Smooth muscle cell (in vitro differentiated cells): ENCODE results near the gene ERMP1. TPM values are rescaled to one million over a fixed set of nuclear protein-coding genes. Genes with fewer than 3 reads are reported as not detected.
A peak's percentile ranks its signal among the peaks of the same experiment; 100 is the strongest.

Source experiments
- DNase-seq: peaks from one replicate; lab custom pipeline; 2025; ENCODE audit not compliant: unreplicated experiment; lab: John Stamatoyannopoulos, UW
- H2AFZ ChIP-seq: fragments of 200-600 bp; sonication (generic); 2 replicates; pipeline ENCODE4 v1.6.0; 2016; ENCODE audit warnings: antibody characterized with exemption, low read depth, mild to moderate bottlenecking
- H3F3A ChIP-seq: fragments of 200-600 bp; sonication (generic); 2 replicates; pipeline ENCODE4 v1.6.0; 2017; ENCODE audit warnings: antibody characterized with exemption, low read depth
- H3K27ac ChIP-seq: fragments of 200-600 bp; sonication (generic); 2 replicates; pipeline ENCODE4 v1.5.1; 2016; ENCODE audit warnings: low read depth, mild to moderate bottlenecking
- H3K27me3 ChIP-seq: fragments of 200-600 bp; sonication (generic); 2 replicates; pipeline ENCODE4 v1.6.1; 2016; ENCODE audit warnings: low read depth, mild to moderate bottlenecking
- H3K36me3 ChIP-seq: fragments of 200-600 bp; sonication (generic); 2 replicates; pipeline ENCODE4 v1.5.1; 2016; ENCODE audit warnings: low read depth
- H3K4me1 ChIP-seq: fragments of 200-600 bp; sonication (generic); 2 replicates; pipeline ENCODE4 v1.5.1; 2016; ENCODE audit warnings: low read depth
- H3K4me2 ChIP-seq: fragments of 200-600 bp; sonication (generic); 2 replicates; pipeline ENCODE4 v1.6.0; 2016; ENCODE audit warnings: mild to moderate bottlenecking
- H3K4me3 ChIP-seq: fragments of 200-600 bp; sonication (generic); 2 replicates; pipeline ENCODE4 v1.5.1; 2016; ENCODE audit warnings: mild to moderate bottlenecking
- H3K79me2 ChIP-seq: fragments of 200-600 bp; sonication (generic); 2 replicates; pipeline ENCODE4 v1.6.0; 2016; ENCODE audit warnings: low read depth, mild to moderate bottlenecking
- H3K9ac ChIP-seq: fragments of 200-600 bp; sonication (generic); 2 replicates; pipeline ENCODE4 v1.6.0; 2016; ENCODE audit warnings: low read depth
- H3K9me3 ChIP-seq: fragments of 200-600 bp; sonication (generic); replicated peaks from 2 replicates; pipeline ENCODE4 v1.5.1; 2016; ENCODE audit warnings: low read depth
- H4K20me1 ChIP-seq: fragments of 200-600 bp; sonication (generic); 2 replicates; pipeline ENCODE4 v1.6.0; 2016; ENCODE audit warnings: low read depth
- WGBS: methylation state at CpG from one replicate; pipeline ENCODE4 v1.1.7; 2016; ENCODE audit warnings: low lambda C conversion rate; 5-methylcytosine and 5-hydroxymethylcytosine counted together
- polyA plus RNA-seq: library from polyadenylated mRNA; unstranded; fragments of >200 nt; fragmentation: Nextera tagmentation; extraction: Ambion mirVana; gene quantifications from 2 replicates; pipeline ENCODE4 v1.2.1, GENCODE V29; 2016
- total RNA-seq: library from RNA; depleted of rRNA; stranded (reverse); fragments of >200 nt; gene quantifications from 2 replicates; pipeline ENCODE4 v1.2.3, GENCODE V29; 2014
- TF ChIP-seq, protein P1 (sequence below): fragments of 200-600 bp; sonication (generic); IDR thresholded peaks from 2 replicates; pipeline ENCODE4 v1.5.1; 2017; ENCODE audit warnings: borderline replicate concordance, mild to moderate bottlenecking, antibody characterized with exemption; ENCODE audit not compliant: insufficient read depth, poor library complexity, severe bottlenecking

The ERMP1 gene
- total and polyA plus RNA-seq, 2 experiments from 2014 or later, result 2.1 to 10.7 TPM

DNA sequence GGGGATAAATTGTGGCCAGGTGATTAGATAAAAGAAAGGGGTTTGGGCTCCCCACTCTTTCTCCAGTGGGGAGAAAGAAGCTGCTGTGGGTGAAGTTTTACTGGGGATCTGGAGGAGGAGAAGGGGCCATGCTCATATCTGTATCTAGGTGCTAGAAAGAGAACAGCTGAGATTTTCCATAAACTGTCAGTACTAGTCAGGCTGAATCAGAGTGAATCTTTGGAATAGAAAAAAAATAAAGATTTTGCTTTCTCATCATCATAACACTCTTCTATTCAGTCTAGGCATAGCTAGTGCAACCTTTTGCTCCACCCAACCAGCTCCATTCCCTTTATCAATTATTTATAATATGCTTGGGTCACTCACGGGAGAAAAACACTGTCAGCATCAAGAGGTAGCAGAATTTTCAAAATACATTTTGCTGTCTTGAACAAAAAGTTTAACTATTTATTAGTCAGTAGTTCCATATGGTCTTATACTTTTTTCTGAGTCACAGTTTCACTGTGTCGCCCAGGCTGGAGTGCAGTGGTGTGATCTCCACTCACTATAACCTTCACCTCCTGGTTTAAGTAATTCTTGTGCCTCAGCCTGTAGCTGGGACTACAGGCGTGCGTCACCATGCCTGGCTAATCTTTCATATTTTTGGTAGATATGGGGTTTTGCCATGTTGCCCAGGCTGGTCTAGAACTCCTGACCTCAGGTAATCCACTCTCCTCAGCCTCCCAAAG lies 21.3 kb upstream of the ERMP1 start:
- H3K27ac ChIP-seq, result no peak overlapping the region
- H3K36me3 ChIP-seq, result no peaks in the 10 kb centered on the region
- WGBS, result 86% methylated on average over 4 of the region's 4 CpGs
- no peak overlapping the region for H3K4me2 ChIP-seq
- no peaks in the 10 kb centered on the region for H3K27me3 ChIP-seq
- H3K9ac ChIP-seq, result no peak overlapping the region
- H3K4me1 ChIP-seq, result no peaks in the 10 kb centered on the region
- no peak overlapping the region for H2AFZ ChIP-seq
- H3K79me2 ChIP-seq, result no peaks in the 10 kb centered on the region
- H3F3A ChIP-seq, result no peaks in the 10 kb centered on the region
- no peaks in the 10 kb centered on the region for H4K20me1 ChIP-seq
- TF ChIP-seq, protein P1, sequence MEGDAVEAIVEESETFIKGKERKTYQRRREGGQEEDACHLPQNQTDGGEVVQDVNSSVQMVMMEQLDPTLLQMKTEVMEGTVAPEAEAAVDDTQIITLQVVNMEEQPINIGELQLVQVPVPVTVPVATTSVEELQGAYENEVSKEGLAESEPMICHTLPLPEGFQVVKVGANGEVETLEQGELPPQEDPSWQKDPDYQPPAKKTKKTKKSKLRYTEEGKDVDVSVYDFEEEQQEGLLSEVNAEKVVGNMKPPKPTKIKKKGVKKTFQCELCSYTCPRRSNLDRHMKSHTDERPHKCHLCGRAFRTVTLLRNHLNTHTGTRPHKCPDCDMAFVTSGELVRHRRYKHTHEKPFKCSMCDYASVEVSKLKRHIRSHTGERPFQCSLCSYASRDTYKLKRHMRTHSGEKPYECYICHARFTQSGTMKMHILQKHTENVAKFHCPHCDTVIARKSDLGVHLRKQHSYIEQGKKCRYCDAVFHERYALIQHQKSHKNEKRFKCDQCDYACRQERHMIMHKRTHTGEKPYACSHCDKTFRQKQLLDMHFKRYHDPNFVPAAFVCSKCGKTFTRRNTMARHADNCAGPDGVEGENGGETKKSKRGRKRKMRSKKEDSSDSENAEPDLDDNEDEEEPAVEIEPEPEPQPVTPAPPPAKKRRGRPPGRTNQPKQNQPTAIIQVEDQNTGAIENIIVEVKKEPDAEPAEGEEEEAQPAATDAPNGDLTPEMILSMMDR, result no peak
- no peaks in the 10 kb centered on the region for H3K9me3 ChIP-seq
- no peak overlapping the region for H3K4me3 ChIP-seq
- no peak for DNase-seq

DNA sequence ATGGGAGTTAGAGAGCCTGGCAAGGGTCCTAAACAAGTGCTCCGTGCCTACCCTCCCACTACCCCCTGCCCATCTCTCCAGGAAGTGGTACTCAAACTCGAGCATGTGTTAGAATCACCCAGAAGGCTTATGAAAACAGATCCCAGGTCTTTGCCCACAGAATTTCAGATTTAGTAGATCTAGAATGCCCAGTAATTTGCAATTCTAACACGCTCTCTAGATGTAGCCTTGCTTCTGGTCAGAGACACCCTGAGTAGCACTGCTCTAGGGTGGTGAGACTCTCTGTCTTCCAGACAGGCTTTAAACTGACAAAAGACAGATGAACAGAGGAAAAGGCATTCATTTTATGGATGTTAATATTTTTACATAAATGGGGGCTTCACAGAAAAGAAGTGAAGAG lies 20.7 kb upstream of the ERMP1 start:
- Histone ChIP-seq H3K4me1 (no peaks in the 10 kb centered on the region), H3K9ac (no peak overlapping the region), H3K4me2 (no peak overlapping the region), H3K27ac (no peak overlapping the region), H2AFZ (no peak overlapping the region), H3K79me2 (no peaks in the 10 kb centered on the region), H3F3A (no peaks in the 10 kb centered on the region), H3K27me3 (no peaks in the 10 kb centered on the region), H4K20me1 (no peaks in the 10 kb centered on the region), H3K36me3 (no peaks in the 10 kb centered on the region), H3K4me3 (no peak overlapping the region), H3K9me3 (no peaks in the 10 kb centered on the region)
- TF ChIP-seq, protein P1, result no peak
- 85% methylated on average over 3 of the region's 3 CpGs for WGBS
- DNase-seq, result no peak

DNA sequence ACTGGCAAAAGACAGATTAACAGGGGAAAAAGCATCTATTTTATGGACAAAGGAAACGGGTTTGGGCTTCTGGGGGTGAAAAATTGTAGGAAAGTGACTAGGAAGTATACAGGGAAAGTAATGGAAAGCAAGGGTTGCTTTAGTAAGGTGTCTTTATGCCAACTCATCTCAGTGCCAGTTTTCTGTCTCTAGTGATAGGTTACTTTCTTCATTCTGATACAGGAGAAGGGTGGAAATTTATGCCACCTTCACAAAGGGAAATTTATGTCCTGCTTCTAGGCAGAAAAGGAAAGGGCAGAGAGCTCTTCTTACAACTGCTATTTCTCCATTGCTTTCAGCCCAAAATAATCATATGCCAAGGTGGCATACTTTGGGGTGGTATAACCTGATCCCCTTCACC lies 20.1 kb upstream of the ERMP1 start:
- Histone ChIP-seq H3K9me3 (no peaks in the 10 kb centered on the region), H4K20me1 (no peaks in the 10 kb centered on the region), H3K36me3 (no peaks in the 10 kb centered on the region), H3K79me2 (no peaks in the 10 kb centered on the region), H3K9ac (no peak overlapping the region), H3F3A (no peaks in the 10 kb centered on the region), H2AFZ (no peak overlapping the region), H3K4me3 (no peak overlapping the region), H3K4me1 (no peaks in the 10 kb centered on the region), H3K27me3 (no peaks in the 10 kb centered on the region), H3K27ac (no peak overlapping the region), H3K4me2 (no peak overlapping the region)
- TF ChIP-seq, protein P1, result no peak
- 84% methylated on average over 1 of the region's 1 CpG for WGBS
- DNase-seq, result no peak

DNA sequence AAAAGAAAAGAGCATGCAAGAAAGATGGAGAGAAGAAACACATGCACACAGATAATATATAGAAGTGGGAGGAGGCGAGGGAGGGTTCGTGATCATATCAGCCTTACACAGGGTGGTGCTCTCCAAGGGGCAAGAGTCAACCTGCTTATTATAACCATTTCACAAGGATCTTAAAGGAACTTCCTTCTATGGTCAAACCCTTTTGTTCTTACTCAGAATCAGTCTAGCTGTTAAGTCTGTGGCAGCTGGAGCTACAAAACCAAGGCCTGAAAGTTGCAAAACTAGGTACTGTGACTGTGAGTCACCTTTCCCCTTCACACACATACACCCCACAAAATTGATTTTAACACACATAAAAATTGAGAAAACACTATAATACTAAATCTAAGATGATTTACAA lies 18.5 kb upstream of the ERMP1 start:
- no peaks in the 10 kb centered on the region for H3K4me1 ChIP-seq
- H2AFZ ChIP-seq, result no peak overlapping the region
- H3K4me2 ChIP-seq, result no peak overlapping the region
- no peak for DNase-seq
- H3K9me3 ChIP-seq, result no peaks in the 10 kb centered on the region
- no peaks in the 10 kb centered on the region for H3F3A ChIP-seq
- H3K9ac ChIP-seq, result no peak overlapping the region
- H4K20me1 ChIP-seq, result no peaks in the 10 kb centered on the region
- H3K27ac ChIP-seq, result peak overlapping the region; percentile 67
- H3K36me3 ChIP-seq, result no peaks in the 10 kb centered on the region
- no peak overlapping the region for H3K4me3 ChIP-seq
- H3K79me2 ChIP-seq, result no peaks in the 10 kb centered on the region
- no peaks in the 10 kb centered on the region for H3K27me3 ChIP-seq
- TF ChIP-seq, protein P1, result no peak
- WGBS, result 77% methylated on average over 2 of the region's 2 CpGs
